ENCODE data around the gene PABPN1L.

- no peak for TF ChIP-seq POLR2A (IDR thresholded peaks at IDR 0.05)
- TF ChIP-seq, protein P1, sequence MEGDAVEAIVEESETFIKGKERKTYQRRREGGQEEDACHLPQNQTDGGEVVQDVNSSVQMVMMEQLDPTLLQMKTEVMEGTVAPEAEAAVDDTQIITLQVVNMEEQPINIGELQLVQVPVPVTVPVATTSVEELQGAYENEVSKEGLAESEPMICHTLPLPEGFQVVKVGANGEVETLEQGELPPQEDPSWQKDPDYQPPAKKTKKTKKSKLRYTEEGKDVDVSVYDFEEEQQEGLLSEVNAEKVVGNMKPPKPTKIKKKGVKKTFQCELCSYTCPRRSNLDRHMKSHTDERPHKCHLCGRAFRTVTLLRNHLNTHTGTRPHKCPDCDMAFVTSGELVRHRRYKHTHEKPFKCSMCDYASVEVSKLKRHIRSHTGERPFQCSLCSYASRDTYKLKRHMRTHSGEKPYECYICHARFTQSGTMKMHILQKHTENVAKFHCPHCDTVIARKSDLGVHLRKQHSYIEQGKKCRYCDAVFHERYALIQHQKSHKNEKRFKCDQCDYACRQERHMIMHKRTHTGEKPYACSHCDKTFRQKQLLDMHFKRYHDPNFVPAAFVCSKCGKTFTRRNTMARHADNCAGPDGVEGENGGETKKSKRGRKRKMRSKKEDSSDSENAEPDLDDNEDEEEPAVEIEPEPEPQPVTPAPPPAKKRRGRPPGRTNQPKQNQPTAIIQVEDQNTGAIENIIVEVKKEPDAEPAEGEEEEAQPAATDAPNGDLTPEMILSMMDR (IDR thresholded peaks at IDR 0.05): no peak
These were observed 36.2 kb downstream of the PABPN1L start for GRCh38 chr16:88830258-88830657.

Measured in testis (tissue), 2 donors.